SK-N-SH treated with all-trans-retinoic acid at 6 μM for 48 hours (cell line): ENCODE data around the gene POLR3K.
"Not testable (repeated sequence)": the region's sequence is repeated elsewhere in the genome, so short reads cannot be mapped to it uniquely, and the experiment has no call there.

Source experiments
- ARNTL ChIP-seq: fragments of 450-650 bp; formaldehyde crosslinking; IDR thresholded peaks from 2 replicates; pipeline ENCODE4 v1.5.0; 2020; ENCODE audit warnings: low read depth, mild to moderate bottlenecking, moderate library complexity, borderline replicate concordance
- CSRNP3 ChIP-seq: fragments of 250-450 bp; sonication (Bioruptor Pico); IDR thresholded peaks from 2 replicates; pipeline ENCODE4 v1.5.1; 2021; ENCODE audit warnings: mild to moderate bottlenecking, moderate library complexity
- ZNF70 ChIP-seq: fragments of 450-650 bp; formaldehyde crosslinking; IDR thresholded peaks from 2 replicates; pipeline ENCODE4 v1.5.0; 2020; ENCODE audit warnings: mild to moderate bottlenecking, moderate library complexity
- ZNF8 ChIP-seq: fragments of 450-650 bp; formaldehyde crosslinking; IDR thresholded peaks from 2 replicates; pipeline ENCODE4 v1.5.0; 2020; ENCODE audit warnings: mild to moderate bottlenecking, moderate library complexity

GRCh38 chr16:30627-31026, 22.8 kb downstream of the POLR3K start:
- not testable (repeated sequence) for TF ChIP-seq ZNF70, CSRNP3, ZNF8, ARNTL (CRISPR knock-in tag)
